ENCODE measurements around the gene PCED1B. TPM values are rescaled to one million over a fixed set of nuclear protein-coding genes. Genes with fewer than 3 reads are reported as not detected.

PCED1B gene
- total RNA-seq, 1 experiment from 2014 or later, result 0.86 TPM

- TF ChIP-seq FOSL1 (IDR thresholded peaks at IDR 0.05; ENCODE audit: low read depth), result no peak
- TF ChIP-seq MAX (IDR thresholded peaks at IDR 0.05), result no peak
These were observed 185.5 kb downstream of the PCED1B start (continued) for GRCh38 chr12:47264951-47265350.

DNA sequence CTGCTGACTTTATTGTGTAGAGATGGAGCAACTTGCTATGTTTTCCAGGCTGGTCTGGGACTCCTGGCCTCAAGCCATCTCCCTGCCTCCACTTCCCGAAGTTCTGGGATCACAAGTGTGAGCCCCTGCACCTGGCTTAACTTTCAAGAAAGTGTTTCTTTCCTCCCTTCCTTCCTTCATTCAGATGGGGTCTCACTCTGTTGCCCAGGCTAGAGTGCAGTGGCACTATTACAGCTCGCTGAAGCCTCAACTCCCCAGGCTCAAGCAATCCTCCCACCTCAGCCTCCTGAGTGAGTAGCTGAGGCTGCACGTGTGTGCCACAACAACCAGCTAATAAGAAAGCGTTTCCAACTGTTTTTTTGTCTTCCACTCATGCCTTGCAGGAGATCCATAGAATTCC is 186.0 kb downstream of the PCED1B start:
- Histone ChIP-seq H3K27me3 (ENCODE audit: insufficient read depth, low read length) (no peaks in the 10 kb centered on the region), H3K9me3 (ENCODE audit: control insufficient read depth in 1 of 2, insufficient read depth in 1 of 2, low read depth in 1 of 2, low read length in 2 of 2) (no peaks in the 10 kb centered on the region), H3K9ac (ENCODE audit: low read length) (no peak overlapping the region), H4K20me1 (ENCODE audit: insufficient read depth) (no peaks in the 10 kb centered on the region), H3K27ac (ENCODE audit: low read depth, low read length) (no peak overlapping the region), H3K79me2 (ENCODE audit: insufficient read depth, low read length) (no peaks in the 10 kb centered on the region), H3K4me1 (ENCODE audit: control insufficient read depth in 1 of 2, insufficient read depth in 2 of 2, low read length in 2 of 2) (peaks cover 0 to 5% of the 10 kb centered on the region in 2 experiments; a peak in 2 of 4 replicates), H2AFZ (ENCODE audit: low read depth, low read length, poor library complexity, severe bottlenecking) (no peak overlapping the region), H3K4me2 (ENCODE audit: low read length) (no peak overlapping the region), H3K4me3 (replicated peaks in 1 of 2; ENCODE audit: low read depth in 1 of 2, low read length in 2 of 2) (no peak overlapping the region), H3K36me3 (ENCODE audit: control insufficient read depth in 1 of 2, insufficient read depth in 2 of 2, low read length in 2 of 2) (no peaks in the 10 kb centered on the region), H3K9me2 (ENCODE audit: insufficient read depth) (no peaks in the 10 kb centered on the region)
- DNase-seq (ENCODE audit: low read depth, low spot score) (no peak), ATAC-seq (no peak)
- ChIA-PET POLR2A (no interaction called here), CTCF (no interaction called here), RAD21 (ENCODE audit: low non-redundant PET in 1 of 2, low total read pairs in 2 of 2, uncharacterized antibody in 2 of 2, unreplicated experiment in 2 of 2) (no interaction called here)
- intact Hi-C loops (cut with micrococcal nuclease), result no loop called here
- TF ChIP-seq SIN3A (IDR thresholded peaks at IDR 0.05; ENCODE audit: low read depth) (no peak), MAX (IDR thresholded peaks at IDR 0.05) (no peak), FOSL1 (IDR thresholded peaks at IDR 0.05; ENCODE audit: low read depth) (no peak), TCF7L2 (IDR thresholded peaks at IDR 0.05; ENCODE audit: borderline replicate concordance, extremely low read depth, insufficient read depth, insufficient read length) (no peak), ELF1 (IDR thresholded peaks at IDR 0.05; ENCODE audit: borderline replicate concordance, low read depth) (no peak), ZBTB33 (IDR thresholded peaks at IDR 0.05; ENCODE audit: extremely low read depth, insufficient replicate concordance, low read length) (no peak), SP1 (IDR thresholded peaks at IDR 0.05; ENCODE audit: low read depth) (no peak), EGR1 (IDR thresholded peaks at IDR 0.05; ENCODE audit: low read depth) (no peak), ZNF274 (IDR thresholded peaks at IDR 0.05; ENCODE audit: low read depth, low read length) (no peak), JUND (IDR thresholded peaks at IDR 0.05) (no peak), YY1 (IDR thresholded peaks at IDR 0.05; ENCODE audit: extremely low read depth, insufficient replicate concordance, low read depth, low read length) (no peak), CBX3 (IDR thresholded peaks at IDR 0.05; ENCODE audit: low read depth) (no peak), CEBPB (IDR thresholded peaks at IDR 0.05; ENCODE audit: low read depth) (no peak), POLR2A (IDR thresholded peaks at IDR 0.05; ENCODE audit: borderline replicate concordance, extremely low read depth, insufficient read depth, insufficient read length) (no peak), EZH2 (IDR thresholded peaks at IDR 0.05) (no peak), SRF (IDR thresholded peaks at IDR 0.05; ENCODE audit: low read depth) (no peak), EZH2phosphoT487 (IDR thresholded peaks at IDR 0.05; ENCODE audit: borderline replicate concordance) (no peak)
- TF ChIP-seq, protein P1, sequence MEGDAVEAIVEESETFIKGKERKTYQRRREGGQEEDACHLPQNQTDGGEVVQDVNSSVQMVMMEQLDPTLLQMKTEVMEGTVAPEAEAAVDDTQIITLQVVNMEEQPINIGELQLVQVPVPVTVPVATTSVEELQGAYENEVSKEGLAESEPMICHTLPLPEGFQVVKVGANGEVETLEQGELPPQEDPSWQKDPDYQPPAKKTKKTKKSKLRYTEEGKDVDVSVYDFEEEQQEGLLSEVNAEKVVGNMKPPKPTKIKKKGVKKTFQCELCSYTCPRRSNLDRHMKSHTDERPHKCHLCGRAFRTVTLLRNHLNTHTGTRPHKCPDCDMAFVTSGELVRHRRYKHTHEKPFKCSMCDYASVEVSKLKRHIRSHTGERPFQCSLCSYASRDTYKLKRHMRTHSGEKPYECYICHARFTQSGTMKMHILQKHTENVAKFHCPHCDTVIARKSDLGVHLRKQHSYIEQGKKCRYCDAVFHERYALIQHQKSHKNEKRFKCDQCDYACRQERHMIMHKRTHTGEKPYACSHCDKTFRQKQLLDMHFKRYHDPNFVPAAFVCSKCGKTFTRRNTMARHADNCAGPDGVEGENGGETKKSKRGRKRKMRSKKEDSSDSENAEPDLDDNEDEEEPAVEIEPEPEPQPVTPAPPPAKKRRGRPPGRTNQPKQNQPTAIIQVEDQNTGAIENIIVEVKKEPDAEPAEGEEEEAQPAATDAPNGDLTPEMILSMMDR (IDR thresholded peaks at IDR 0.05 in 2 of 3, conservative IDR thresholded peaks at IDR 0.05 in 1 of 3; ENCODE audit: borderline replicate concordance in 1 of 3, insufficient read depth in 1 of 3, low read depth in 2 of 3, low read length in 2 of 3), result no peak
- TF ChIP-seq, protein P2, sequence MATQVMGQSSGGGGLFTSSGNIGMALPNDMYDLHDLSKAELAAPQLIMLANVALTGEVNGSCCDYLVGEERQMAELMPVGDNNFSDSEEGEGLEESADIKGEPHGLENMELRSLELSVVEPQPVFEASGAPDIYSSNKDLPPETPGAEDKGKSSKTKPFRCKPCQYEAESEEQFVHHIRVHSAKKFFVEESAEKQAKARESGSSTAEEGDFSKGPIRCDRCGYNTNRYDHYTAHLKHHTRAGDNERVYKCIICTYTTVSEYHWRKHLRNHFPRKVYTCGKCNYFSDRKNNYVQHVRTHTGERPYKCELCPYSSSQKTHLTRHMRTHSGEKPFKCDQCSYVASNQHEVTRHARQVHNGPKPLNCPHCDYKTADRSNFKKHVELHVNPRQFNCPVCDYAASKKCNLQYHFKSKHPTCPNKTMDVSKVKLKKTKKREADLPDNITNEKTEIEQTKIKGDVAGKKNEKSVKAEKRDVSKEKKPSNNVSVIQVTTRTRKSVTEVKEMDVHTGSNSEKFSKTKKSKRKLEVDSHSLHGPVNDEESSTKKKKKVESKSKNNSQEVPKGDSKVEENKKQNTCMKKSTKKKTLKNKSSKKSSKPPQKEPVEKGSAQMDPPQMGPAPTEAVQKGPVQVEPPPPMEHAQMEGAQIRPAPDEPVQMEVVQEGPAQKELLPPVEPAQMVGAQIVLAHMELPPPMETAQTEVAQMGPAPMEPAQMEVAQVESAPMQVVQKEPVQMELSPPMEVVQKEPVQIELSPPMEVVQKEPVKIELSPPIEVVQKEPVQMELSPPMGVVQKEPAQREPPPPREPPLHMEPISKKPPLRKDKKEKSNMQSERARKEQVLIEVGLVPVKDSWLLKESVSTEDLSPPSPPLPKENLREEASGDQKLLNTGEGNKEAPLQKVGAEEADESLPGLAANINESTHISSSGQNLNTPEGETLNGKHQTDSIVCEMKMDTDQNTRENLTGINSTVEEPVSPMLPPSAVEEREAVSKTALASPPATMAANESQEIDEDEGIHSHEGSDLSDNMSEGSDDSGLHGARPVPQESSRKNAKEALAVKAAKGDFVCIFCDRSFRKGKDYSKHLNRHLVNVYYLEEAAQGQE (IDR thresholded peaks at IDR 0.05; ENCODE audit: low read depth), result no peak
- no TSS peak for BruUV-seq (replicated peaks)

All from HCT116 (cell line).